Stimulated activated CD4-positive, alpha-beta T cell treated with anti-CD3 and anti-CD28 coated beads, Interleukin-12 subunit alpha, Interleukin-12 subunit beta, amount 100 ng/mL, for 4 hours (primary cell): Measurements from ENCODE around the gene ADARB2.
"Not testable (repeated sequence)": the region's sequence is repeated elsewhere in the genome, so short reads cannot be mapped to it uniquely, and the experiment has no call there.

ENCODE experiments used
- DNase-seq: peaks from one replicate; pipeline ENCODE4 v3.0.0-alpha.2; 2020

The ADARB2 gene

DNA sequence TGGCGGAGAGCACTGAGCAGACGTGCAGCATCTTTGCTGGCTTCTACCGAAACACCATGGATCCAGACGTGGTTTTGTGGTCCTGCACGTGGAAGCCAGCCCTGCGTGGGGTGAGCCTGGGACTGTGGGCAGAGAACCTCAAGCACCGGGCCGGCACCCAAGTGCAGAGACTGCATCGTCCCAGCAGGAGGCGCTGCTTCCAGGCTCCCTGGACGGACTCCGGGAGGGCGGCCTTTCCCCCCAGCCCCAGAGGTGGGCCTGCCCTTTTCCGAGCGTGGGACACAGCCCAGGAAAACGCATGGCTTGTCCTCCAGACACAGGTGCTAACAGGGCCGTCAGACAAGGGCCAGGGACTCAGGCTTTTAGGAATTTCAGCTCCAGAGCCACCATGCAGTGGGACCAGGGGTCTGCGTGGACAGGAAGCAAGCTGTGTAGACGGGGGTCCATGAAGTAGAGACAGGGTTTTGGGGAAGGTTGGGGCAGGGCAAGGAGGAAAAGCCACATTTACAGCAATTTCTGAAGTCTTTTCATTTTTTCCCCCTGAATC, 377.2 kb downstream of the ADARB2 start:
- DNase-seq, result no peak

DNA sequence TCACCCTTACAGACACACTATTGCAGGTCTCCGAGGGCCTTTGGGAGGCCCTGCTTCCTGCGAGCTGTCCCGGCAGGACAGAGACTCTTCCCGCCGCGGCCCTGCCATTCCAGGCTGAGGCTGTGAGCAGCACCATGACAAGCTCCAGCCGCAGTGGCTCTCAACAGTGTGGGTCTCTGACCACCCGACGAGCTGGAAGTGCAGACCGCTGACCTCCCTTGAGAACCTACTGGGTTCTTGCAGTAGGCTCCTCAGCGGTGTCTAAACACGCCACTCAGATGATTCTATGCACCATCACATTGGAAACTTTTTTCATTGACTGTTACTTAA, 377.7 kb downstream of the ADARB2 start:
- DNase-seq, result no peak

DNA sequence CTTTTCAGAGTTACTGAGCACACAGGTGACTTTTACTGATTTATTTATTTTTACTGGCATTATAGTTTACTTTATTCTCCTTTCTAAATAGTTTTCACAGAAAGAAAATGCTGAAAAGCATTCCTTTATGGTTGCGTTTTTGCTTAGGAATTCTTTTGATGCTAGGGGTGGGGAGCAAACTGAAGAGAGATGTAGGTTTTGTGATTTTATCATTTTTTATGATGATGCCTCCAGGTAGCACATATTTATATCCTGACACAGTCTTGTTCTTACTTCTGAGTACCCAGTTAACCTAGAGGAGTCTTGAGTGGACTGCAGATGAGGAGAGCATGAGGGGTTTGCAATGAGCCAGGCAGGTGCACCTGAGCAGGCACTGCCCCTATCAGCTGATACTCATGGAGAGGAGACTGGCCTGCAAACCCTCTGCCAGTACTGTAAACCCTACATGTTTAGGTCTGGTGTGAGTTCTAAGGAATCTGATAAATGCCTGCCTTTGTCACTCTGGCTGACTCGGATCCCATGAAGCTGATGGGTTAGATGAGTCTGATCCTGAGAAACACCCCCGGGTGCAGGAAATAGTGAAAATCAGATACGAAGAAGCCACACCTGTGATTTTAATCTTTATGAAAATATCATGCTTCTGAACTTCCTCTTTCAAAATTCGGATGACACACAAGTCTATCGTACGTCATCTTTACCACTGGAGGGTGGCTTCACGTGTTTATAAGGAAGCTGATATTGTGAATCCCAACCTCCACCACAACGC, 378.3 kb downstream of the ADARB2 start:
- no peak for DNase-seq

DNA sequence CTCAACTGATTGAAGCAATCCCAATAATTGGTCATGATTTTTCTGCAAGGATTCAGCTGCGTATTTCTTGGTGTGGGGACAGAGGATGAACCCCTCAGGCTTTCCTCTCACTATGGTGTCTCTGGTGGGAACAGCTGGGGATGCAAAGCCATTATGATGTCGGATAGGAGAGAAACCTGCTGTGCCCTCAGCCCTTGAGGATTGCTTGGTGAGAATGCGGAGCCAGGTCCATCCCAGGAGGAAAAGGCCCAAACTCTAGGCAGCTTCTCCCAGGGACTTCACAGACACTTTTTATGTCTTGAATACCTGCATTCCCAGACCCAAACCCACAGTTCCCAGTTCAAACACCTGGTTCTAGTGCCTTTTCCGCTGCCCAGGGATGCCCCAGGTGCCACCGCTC, 379.2 kb downstream of the ADARB2 start:
- DNase-seq, result no peak

DNA sequence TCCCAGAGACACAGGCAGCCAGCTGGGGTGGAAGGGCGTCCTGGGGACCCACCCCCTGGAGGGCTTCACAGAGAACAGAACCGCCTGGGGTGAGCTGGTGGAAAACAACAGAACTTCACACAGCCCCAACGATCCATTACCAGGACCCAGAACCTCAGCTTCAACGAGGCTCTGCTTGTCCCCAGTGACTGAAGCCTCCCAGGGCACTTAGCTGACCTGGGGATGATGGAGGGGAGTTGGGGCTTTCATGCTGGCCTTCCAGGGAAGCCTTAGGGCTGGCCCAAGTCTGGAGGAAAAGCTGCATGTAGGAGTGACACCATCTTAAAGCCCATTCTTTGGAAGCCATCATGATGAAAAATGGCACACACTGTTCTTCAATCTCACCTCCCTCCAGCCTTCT, 381.0 kb downstream of the ADARB2 start:
- no peak for DNase-seq

DNA sequence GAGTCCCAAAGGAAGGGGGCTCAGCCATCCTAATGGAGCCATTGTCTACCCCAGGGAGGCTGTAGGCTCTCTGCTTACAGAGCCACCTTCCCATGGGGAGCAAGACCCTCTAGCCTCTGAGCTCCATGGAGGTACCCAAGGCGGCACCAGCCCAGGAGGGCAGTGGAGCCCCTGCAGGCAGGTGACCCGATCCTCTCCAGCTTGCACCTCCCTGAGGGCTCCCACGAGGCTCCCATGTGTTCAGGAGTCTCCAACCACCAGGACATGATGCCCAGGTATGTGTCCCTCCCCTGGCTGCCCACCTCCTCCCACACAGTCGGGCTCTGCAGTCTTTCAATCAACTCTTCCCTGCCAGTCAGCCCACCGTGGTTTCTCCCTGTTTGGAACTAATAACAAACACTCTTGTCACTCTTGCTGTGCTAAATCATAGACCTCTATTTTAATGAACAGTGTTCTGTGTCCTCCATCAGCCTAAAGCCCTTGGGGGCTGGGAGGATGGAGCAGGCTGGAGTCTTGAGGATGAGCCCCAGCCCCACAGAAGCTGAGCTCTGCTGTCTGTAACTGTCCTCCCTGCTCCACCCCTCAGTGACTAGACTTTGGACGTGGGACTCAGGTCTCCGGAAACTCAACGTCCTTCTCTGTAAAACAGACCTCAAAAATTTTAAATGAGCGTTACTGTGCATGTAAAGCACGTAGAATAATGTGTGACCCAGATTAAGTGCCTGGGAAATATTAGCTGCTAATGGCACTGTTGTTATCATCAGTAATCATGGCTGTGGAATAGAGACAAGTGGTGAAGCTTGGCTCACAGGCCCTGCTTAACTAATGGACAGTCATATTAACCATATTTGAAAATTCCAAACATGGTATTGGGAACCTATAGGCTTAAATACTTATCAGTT, 382.3 kb downstream of the ADARB2 start:
- DNase-seq, result no peak

DNA sequence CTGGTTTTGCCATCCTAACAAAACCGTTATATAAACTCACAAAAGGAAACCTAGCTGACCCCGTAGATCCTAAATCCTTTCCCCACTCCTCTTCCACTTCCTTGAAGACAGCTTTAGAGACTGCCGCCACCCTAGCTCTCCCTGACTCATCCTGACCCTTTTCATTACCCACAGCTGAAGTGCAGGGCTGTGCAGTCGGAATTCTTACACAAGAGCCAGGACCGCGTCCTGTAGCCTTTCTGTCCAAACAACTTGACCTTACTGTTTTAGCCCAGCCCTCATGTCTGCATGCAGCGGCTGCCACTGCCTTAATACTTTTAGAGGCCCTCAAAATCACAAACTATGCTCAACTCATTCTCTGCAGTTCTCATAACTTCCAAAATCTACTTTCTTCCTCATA, 385.0 kb downstream of the ADARB2 start:
- DNase-seq, result not testable (repeated sequence)

DNA sequence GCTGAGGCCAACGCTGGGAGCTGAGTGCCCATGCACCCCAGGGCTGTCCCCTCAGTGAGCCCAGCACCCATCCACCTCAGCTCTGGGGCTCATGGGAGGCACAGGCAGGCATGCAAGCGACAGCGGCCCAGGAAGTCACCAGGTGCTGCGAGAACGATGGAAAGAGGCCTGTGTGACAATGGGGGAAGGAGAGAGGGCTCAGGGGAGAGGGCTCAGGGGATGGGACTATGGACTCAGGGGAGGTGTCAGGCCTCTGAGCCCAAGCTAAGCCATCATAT, 388.6 kb downstream of the ADARB2 start:
- DNase-seq, result no peak

DNA sequence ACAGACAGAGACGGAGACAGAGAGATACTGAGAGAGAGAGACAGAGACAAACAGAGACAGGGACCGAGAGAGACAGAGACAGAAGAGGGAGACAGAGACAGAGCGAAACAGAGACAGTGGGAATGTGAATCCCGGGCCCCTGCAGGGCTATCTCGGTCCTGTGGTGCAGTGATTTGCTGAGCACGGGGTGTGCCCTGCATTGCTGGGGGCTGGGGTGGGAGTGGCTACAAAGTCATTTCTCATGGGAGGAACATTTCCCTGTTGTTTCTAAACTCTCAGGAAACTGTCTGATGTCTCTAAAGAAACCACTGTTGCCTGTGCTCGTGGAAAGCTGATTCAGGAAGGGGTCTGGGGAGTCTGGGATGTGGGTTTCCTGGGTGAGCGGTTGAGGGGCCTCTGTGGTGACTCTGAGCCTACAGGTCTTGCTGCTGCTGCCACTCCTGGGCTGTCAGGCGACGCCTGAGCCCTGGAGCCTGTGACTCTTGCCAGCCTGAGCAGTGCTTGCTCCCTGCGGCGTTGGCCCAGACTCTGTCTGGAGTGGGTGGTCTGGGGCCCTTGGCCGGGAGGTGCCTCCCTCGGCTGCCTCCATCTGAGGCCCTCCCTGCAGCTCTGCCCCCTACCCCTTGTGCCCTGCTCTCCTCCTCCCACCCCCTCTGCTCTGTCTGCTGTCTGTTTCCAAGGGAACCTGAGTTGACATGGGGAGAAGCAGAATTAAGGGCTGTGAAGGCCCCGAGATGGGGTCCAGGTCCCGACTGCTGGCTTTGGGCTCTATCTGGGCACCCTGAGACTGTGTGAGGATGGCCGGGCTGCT, 389.2 kb downstream of the ADARB2 start:
- no peak for DNase-seq

DNA sequence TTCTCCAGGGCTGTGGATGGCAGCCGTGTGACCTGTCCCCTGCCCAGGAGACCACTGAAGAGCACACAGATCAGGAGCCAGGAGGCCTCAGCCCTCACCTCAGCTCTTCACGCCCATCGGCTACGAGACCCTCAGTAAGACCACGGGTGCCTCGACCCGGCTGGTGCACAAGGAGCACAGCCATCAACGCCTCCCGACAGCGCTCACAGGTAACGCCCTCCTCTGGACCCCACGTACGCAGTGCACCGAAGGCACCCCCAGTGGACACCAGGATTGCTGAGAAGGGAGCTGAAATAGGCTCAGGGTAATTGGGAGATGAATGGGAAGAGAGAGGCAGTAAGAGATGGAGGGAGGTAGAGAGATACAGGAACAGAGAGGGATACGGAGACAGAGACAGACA, 389.8 kb downstream of the ADARB2 start:
- DNase-seq, result no peak

DNA sequence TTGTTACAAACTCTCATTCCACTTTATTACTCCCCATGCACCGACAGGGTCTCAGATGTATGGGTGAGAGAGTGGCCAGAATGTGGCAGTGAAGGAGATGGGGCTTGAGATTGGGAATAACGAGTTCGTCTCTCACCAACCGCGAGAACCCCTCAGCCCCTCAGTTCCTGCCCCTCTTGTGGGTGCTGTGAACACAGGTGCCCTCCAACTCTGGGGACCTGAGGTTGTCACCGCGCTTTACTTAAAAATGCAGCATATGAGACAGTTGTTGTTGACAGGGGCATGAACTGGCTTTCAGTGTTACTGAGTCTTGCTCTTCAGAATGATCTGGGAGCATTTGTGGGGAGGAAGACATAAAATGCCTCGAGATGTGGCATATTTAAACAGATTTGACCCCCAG, 391.1 kb downstream of the ADARB2 start:
- DNase-seq, result no peak

DNA sequence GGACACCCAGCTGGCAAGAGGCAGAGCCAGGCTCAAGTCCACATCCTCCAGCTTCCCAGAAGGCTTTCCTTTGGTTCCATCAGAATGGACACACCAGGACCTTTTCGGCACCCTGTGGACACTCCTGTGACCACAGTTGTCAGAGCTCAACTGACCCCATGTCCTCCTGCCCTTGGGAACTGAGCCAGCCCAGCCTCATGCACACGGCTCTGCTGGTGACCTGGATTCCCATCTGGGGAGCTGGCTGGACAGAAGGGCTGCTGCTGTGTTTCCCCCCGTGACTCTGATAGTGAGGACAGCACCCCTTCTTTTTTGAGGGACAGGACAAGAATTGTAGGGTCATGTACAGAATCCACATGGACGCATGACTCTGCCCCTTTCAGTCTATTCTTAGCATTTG, 392.0 kb downstream of the ADARB2 start:
- DNase-seq, result no peak

DNA sequence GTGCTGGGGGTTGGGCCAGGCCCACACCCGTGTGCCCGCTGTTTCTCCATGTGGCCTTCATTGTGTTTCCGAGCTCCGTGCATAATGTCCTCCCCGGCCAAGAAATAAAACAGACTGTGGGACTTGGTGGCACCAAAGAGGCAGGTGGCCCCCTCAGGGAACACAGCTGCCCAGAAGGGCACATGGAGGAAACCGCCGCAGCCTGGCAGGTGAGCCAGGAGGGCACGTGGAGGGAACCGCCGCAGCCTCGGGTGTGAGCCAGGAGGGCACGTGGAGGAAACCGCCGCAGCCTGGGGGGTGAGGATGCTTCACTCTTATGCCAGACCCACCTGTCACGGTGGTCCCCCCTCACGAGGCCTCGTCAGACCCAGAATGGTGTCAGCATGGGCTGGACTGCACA, 392.5 kb downstream of the ADARB2 start:
- no peak for DNase-seq

DNA sequence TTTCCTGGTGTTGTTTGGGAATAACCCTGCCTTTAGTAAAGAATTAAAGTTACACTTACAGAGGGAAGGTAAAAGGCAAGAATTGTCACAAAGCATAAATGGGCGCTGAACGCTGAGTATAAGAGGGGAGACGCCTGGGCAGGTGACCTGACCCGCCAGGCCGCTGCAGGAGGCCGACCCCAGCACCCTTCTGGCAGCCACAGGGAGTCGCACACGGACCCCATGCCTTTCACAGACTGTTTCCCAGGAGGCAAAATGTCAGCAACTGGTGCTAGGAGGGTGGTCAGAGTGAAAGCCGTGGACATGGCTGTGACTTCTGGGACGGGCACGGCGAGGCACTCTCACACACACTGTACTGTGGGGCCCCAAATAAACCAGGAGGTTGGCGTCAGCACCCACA, 392.9 kb downstream of the ADARB2 start:
- DNase-seq, result no peak

DNA sequence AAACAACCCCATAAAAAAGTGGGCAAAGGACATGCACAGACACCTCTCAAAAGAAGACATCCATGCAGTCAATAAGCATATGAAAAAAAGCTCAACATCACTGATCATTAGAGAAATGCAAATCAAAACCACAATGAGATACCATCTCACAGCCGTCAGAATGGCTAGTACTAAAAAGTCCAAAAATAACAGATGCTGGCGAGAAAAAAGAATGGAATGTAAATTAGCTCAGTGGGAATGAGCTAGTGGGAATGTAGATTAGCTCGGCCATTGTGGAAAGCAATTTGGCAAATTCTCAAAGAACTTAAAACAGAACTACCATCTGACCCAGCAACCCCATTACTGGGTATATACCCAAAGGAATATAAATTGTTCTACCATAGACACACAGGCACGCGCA, 394.1 kb downstream of the ADARB2 start:
- no peak for DNase-seq

DNA sequence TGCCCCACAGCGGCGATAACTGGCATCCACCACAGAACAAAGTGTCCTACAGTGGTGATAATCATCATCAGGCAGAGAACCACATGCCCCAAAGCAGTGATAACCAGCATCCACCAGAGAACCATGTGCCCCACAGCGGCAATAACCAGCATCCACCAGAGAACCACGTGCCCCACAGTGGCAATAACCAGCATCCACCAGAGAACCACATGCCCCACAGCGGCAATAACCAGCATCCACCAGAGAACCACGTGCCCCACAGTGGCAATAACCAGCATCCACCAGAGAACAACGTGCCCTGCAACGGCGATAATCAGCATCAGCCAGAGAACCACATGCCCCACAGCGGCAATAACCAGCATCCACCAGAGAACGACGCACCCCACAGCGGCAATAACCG, 396.3 kb downstream of the ADARB2 start:
- not testable (repeated sequence) for DNase-seq

DNA sequence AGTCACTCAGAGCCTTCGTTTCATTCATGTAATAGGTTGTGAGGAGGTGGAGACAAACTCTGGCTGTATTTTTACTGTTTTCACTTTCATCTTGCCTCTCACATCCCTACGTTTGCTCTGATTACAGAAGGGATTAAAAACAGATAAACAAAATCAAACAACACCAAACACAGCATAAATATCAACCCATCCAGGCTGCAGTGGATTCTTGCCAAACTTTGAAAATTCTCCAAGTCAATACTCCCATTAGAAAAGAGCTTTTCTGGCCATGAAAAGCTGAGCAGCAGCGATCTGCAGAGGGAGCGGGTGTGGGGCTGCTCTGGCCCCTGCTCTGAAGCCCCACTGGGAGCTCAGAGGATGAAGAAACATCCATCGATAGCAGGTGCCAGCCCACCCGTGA, 397.9 kb downstream of the ADARB2 start:
- DNase-seq, result no peak

DNA sequence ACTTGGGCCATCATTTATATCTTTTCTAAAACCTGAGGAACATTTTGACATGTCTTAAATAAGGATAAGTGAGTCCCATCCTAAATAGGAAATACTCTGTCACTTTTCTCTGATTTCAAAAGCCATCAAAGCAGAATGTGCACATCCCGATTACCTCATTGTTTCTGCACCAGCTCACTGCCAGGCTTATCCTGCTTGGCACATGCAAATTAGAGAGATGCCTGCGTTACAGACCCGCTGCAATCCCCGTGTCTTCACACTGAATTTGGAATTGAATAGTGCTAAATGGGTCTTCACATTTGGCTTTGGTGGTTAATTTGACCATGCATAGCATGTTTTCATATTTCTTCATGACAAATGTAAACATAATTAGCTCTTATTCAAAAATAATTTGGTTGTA, 401.7 kb downstream of the ADARB2 start:
- no peak for DNase-seq

DNA sequence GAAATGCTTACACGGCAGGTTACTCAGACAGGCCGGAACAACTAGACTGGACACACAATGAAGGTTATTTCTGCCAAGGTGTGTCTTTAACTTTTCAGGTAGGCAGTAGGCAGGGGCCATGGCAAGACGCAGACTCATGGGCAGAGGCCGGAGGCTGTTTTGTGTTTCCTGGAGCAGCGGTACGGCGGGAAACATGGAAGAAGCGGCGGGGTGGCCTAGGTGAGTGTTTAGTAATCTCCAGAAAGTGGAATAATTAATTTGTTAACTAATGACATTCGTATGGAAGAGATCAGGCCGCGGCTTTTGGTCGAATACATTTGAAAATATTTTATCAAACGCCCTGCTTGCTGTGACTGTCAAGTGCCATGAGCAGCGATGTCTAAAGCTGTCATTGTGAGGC, 403.3 kb downstream of the ADARB2 start:
- DNase-seq, result no peak

DNA sequence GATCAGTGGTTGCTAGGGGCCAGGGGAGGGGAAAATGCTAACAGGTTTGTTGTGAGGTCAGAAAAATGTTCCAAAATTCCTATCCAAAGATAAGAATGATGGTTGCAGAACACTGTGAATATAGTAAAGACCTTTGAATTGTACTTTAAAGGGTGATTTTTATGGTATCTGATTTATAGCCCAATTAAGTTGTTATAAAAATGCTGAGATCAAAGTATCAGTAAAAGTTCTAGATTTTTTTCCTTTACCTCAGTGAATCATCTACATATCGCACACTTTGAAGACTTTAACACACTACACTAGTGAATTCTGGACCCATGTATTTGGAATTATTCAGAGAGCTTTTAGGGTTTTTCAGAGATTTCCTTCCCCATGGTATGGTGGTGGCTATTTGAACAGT, 405.8 kb downstream of the ADARB2 start:
- no peak for DNase-seq

DNA sequence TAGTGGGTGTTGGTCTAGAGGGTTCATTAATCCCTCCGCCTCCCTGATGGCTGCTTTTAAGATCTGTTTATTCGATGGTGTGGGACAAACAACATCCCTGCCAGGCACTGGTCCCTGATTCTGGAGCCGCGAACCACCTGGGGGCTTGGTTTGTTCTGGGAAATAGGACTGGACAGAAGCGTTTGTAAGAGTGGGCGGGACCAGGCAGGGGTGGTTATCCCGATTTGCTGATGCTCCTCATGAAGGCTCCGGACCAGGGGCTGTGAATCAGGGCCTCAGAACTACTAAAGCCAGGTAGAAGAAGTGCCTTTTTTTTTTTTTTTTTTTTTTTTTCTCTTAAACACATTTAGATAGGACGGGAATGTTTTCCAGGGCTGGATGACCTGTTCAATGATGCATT, 407.7 kb downstream of the ADARB2 start:
- no peak for DNase-seq

DNA sequence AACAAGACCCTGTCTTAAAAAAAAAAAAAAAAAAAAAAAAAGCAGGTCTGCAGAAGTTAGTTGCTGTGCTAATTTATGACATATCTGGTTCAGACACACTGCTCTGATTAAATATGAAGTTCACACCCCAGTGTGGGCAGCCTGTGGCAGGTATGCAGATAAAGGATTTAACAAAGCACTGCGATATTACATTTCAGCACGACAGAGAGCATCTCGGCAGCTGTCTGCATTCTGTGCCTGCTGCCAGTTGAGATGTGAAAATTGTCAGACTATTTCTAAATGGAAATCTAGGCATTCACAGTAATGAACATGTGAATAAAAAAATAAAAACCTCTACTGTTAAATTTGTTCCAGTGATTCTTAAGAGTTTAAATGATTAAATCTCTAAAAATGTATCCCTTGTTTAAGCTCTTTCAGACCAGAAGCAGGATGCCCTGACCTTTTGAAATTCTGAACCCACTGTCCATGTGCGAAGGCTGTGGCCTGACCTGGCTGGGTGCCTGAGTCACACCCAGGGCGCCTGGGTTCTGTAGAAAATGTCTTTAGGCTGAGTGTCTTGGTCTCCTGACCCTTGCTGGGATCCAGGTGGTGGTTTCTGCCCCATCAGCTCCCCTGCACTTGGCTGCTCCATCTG, 408.2 kb downstream of the ADARB2 start:
- DNase-seq, result no peak

DNA sequence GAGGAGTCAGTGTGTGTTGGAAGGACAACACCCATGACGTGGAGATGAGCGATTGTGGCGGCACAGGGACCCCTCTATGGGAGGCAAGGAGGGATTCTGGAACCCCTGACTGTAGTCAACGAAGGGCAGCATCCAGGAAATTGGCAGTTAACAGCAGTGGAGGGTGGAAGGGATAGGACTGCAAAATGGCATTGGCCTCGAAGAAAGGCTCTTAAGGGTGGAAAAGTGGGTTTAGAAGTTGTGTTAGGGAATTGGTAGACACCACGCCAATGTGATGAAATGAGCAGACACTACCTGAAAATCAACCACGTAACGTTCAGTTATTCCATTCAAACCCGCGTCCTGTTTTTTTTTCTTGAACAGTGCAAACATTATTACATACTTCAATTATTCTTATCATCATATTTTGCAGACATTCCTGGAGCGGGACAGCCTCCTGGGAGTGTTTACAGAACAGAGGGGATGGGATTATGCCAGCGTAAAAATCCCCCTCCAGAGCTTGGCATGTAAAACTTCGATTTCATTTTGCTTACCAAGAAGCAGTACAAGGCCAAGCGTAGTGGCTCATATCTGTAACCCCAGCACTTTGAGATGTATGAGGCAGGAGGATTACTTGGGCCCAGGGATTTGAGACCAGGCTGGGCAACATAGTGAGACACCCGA, 409.0 kb downstream of the ADARB2 start:
- no peak for DNase-seq
